Sigmoid colon (tissue), 4 donors: ENCODE data around the gene XCL1.

ENCODE experiments used
- CTCF ChIP-seq, 4 experiments: fragments of 450-650 bp in 3 of 4; fragments of 200-600 bp in 1 of 4; IDR thresholded peaks; one replicate each; pipeline ENCODE4 v1.5.1; 2016 to 2019; ENCODE audit warnings: antibody characterized with exemption in 4 of 4, mild to moderate bottlenecking in 3 of 4, moderate library complexity in 2 of 4
- EP300 ChIP-seq, 4 donors: sonication (generic); formaldehyde crosslinking; IDR thresholded peaks; one replicate each; pipeline ENCODE4 v1.6.1; 2017; ENCODE audit warnings: antibody characterized with exemption in 4 of 4
- POLR2A ChIP-seq, 2 donors: fragments of 450-650 bp; IDR thresholded peaks; one replicate each; pipeline ENCODE4 v1.6.1; 2016; ENCODE audit warnings: antibody characterized with exemption in 2 of 2, mild to moderate bottlenecking in 2 of 2, moderate library complexity in 2 of 2
- POLR2AphosphoS5 ChIP-seq, 4 donors: sonication (generic); formaldehyde crosslinking; IDR thresholded peaks; one replicate each; pipeline ENCODE4 v1.6.1; 2017; ENCODE audit warnings: antibody characterized with exemption in 4 of 4

DNA sequence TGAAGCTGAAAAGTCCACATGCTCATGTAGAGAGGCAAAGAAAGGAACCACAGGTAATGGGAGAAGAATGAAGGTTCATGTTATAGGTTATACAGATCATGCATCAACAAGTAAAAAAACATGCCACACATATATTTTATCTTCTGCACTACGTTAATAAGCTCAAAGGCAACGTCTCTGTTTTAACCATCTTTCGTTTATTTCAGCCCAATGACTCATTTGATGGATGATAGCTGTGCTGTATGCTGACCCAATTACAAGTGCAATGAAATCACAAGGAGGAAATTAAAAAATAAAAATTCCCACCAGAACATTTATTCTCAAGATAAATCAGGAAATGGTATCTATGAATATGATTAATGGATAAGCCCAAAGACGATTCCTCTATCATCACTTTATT lies 24.6 kb downstream of the XCL1 start:
- TF ChIP-seq EP300 (IDR thresholded peaks at IDR 0.05), result no peak
- TF ChIP-seq CTCF (IDR thresholded peaks at IDR 0.05), result no peak
- TF ChIP-seq POLR2AphosphoS5 (IDR thresholded peaks at IDR 0.05), result no peak
- TF ChIP-seq POLR2A (IDR thresholded peaks at IDR 0.05), result no peak
